Measurements from ENCODE around the gene HGF. TPM values are rescaled to one million over a fixed set of nuclear protein-coding genes. Genes with fewer than 3 reads are reported as not detected.
A peak's percentile ranks its signal among the peaks of the same experiment; 100 is the strongest.
"Not testable (repeated sequence)": the region's sequence is repeated elsewhere in the genome, so short reads cannot be mapped to it uniquely, and the experiment has no call there.

The HGF gene
- polyA plus RNA-seq, 1 experiment: 1.1 TPM

DNA sequence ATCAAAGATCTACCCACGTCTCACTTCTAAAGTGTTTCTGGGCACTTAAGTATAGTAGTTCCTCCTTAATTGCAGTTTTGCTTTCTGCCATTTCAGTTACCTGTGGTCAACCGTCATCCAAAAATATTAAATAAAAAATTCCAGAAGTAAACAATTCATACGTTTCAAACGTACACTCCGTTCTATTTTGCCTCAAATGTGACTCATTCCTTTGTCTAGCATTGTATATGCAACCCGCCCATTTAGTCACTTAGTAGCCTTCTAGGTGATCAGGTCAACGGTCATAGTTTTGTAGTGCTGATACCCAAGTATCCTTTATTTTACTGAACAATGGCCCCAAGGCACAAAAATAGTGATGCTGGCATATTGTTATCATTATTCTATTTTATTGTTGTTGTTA lies 33.8 kb downstream of the HGF start:
- ChIA-PET POLR2A (no interaction called here), CTCF (no interaction called here)
- DNase-seq (ENCODE audit: low read depth): no peak
- TF ChIP-seq, protein P1, sequence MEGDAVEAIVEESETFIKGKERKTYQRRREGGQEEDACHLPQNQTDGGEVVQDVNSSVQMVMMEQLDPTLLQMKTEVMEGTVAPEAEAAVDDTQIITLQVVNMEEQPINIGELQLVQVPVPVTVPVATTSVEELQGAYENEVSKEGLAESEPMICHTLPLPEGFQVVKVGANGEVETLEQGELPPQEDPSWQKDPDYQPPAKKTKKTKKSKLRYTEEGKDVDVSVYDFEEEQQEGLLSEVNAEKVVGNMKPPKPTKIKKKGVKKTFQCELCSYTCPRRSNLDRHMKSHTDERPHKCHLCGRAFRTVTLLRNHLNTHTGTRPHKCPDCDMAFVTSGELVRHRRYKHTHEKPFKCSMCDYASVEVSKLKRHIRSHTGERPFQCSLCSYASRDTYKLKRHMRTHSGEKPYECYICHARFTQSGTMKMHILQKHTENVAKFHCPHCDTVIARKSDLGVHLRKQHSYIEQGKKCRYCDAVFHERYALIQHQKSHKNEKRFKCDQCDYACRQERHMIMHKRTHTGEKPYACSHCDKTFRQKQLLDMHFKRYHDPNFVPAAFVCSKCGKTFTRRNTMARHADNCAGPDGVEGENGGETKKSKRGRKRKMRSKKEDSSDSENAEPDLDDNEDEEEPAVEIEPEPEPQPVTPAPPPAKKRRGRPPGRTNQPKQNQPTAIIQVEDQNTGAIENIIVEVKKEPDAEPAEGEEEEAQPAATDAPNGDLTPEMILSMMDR (IDR thresholded peaks at IDR 0.05; ENCODE audit: insufficient read depth, low read depth, low read length): no peak
- no peaks in the 10 kb centered on the region for H3K36me3 ChIP-seq (ENCODE audit: control insufficient read depth, insufficient read depth, low read length)
- no peak overlapping the region for H3K4me3 ChIP-seq (ENCODE audit: low read depth, low read length)
- H3K27me3 ChIP-seq (ENCODE audit: control insufficient read depth, insufficient read depth, low read length): no peaks in the 10 kb centered on the region

DNA sequence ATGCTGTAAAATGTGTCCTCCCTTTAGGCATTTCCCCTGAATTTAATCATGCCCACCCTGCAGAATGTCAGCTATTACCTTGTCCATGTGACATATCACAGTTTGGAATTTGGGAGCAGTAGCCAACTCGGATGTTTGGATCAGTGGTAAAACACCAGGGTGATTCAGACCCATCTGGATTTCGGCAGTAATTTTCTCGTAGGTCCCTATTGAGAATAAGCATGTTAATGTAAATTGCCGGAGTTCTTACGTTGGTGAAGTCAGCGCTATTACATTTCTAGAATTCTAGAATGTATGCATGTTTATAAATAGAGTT lies 44.1 kb downstream of the HGF start:
- no peaks in the 10 kb centered on the region for H3K27me3 ChIP-seq (ENCODE audit: control insufficient read depth, insufficient read depth, low read length)
- POLR2A ChIA-PET: no interaction called here
- TF ChIP-seq, protein P1 (IDR thresholded peaks at IDR 0.05; ENCODE audit: insufficient read depth, low read depth, low read length): no peak
- H3K4me3 ChIP-seq (ENCODE audit: low read depth, low read length): no peak overlapping the region
- DNase-seq (ENCODE audit: low read depth): peak; percentile 64
- CTCF ChIA-PET: no interaction called here
- H3K36me3 ChIP-seq (ENCODE audit: control insufficient read depth, insufficient read depth, low read length): no peaks in the 10 kb centered on the region

DNA sequence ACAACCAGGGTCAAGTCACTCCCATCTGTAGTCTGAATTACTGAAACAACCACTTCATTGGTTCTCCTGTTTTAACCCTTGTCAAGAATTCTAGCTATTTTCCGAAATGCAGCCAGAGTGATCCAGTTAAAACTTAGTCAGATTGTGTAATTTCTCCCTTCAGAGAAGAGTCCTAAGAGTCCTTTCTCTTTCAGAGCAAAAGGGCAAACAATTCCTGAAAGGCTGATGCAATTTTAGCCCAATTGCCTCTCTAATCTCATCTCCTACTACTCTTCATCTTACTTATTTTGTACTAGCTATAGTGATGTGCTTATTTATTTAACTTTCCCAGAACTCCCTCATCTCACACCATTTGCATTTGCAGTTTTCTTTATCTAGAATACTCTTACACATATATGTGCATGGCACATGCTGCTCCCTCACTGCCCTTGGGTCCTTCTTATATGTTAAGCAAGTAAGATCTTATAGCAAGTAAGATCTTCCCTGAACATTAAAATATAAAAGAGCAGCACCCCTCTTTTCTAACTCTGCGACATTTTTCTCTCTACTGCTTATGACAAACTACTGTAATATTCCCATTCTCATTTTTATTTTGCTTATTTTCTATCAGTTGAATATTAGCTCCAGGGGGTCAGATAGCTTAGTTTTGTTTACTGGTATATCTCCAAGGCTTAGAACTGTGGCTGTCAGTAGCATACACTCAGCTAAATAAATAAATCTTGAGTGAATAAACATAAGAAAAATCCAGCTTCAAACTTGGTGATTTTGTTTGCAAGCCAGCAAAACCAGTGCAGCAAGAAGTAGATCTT lies 44.6 kb downstream of the HGF start:
- peak; percentile 13 for DNase-seq (ENCODE audit: low read depth)
- ChIA-PET POLR2A (no interaction called here), CTCF (interaction anchor here (1.2 kb wide), 1 partner anchor 63 kb away, joined by 3 read pairs; no protein-coding TSS in a partner anchor)
- TF ChIP-seq, protein P1 (IDR thresholded peaks at IDR 0.05; ENCODE audit: insufficient read depth, low read depth, low read length): no peak
- Histone ChIP-seq H3K36me3 (ENCODE audit: control insufficient read depth, insufficient read depth, low read length) (no peaks in the 10 kb centered on the region), H3K4me3 (ENCODE audit: low read depth, low read length) (no peak overlapping the region), H3K27me3 (ENCODE audit: control insufficient read depth, insufficient read depth, low read length) (no peaks in the 10 kb centered on the region)

DNA sequence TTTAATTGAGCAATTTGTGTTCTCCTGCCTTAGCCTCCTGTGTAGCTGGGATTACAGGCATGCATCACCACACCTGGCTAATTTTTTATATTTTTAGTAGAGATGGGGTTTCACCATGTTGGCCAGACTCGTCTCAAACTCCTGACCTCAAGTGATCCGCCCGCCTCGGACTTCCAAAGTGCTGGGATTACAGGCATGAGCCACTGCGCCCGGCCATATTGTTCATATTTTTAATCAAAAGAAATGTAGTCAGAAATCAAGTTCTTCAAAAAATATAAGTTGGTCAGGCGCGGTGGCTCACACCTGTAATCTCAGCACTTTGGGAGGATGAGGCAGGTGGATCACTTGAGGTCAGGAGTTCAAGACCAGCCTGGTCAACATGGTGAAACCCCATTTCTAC lies 47.6 kb downstream of the HGF start:
- H3K4me3 ChIP-seq (ENCODE audit: low read depth, low read length); DNase-seq (ENCODE audit: low read depth); H3K27me3 ChIP-seq (ENCODE audit: control insufficient read depth, insufficient read depth, low read length); CTCF ChIA-PET; H3K36me3 ChIP-seq (ENCODE audit: control insufficient read depth, insufficient read depth, low read length); POLR2A ChIA-PET: not testable (repeated sequence)

DNA sequence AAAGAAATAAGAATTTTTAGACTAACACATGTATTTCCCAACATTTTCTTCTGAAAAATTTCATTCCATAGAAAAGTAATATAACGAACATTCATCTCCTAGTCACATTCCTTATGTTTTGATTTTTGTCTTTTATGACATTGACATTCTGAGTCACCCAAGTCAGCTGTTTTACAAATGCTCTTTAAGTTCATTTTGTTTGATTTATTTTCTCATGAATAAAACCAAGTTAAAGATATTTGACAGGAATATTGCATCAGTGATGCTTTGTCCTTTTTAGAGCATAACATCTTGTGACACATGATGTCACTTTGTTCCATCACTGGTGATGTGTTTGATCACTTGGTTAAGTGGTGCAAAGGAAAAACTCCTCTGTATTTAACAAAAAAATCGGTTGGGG lies 48.4 kb downstream of the HGF start:
- DNase-seq (ENCODE audit: low read depth): peak; percentile 13
- Histone ChIP-seq H3K27me3 (ENCODE audit: control insufficient read depth, insufficient read depth, low read length) (no peaks in the 10 kb centered on the region), H3K36me3 (ENCODE audit: control insufficient read depth, insufficient read depth, low read length) (no peaks in the 10 kb centered on the region), H3K4me3 (ENCODE audit: low read depth, low read length) (no peak overlapping the region)
- ChIA-PET CTCF (no interaction called here), POLR2A (no interaction called here)
- TF ChIP-seq, protein P1 (IDR thresholded peaks at IDR 0.05; ENCODE audit: insufficient read depth, low read depth, low read length): no peak

DNA sequence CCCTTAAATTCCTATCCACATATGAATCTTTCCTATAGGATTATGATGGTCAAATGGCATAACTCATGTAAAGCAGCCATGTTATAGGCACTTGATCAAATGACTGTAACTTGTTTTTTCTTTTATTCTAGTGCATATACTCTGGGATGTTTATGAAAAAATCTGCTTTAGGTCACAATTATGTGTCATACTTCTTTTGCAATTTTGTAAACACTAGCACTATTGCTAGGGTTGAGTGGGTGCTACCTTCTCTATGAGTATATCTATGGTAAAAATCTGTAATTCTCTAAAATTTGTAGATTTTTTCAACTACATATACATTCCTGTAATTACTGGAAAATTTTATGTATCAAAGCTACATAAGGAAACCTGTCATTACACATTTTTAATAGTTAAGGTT lies 50.0 kb downstream of the HGF start:
- TF ChIP-seq, protein P1 (IDR thresholded peaks at IDR 0.05; ENCODE audit: insufficient read depth, low read depth, low read length): no peak
- POLR2A ChIA-PET: no interaction called here
- DNase-seq (ENCODE audit: low read depth): no peak
- no peaks in the 10 kb centered on the region for H3K36me3 ChIP-seq (ENCODE audit: control insufficient read depth, insufficient read depth, low read length)
- H3K4me3 ChIP-seq (ENCODE audit: low read depth, low read length): no peak overlapping the region
- H3K27me3 ChIP-seq (ENCODE audit: control insufficient read depth, insufficient read depth, low read length): no peaks in the 10 kb centered on the region
- CTCF ChIA-PET: no interaction called here
